Measurements from ENCODE around the gene FRMD4A.
"Not testable (repeated sequence)": the region's sequence is repeated elsewhere in the genome, so short reads cannot be mapped to it uniquely, and the experiment has no call there.

Gene FRMD4A

DNA sequence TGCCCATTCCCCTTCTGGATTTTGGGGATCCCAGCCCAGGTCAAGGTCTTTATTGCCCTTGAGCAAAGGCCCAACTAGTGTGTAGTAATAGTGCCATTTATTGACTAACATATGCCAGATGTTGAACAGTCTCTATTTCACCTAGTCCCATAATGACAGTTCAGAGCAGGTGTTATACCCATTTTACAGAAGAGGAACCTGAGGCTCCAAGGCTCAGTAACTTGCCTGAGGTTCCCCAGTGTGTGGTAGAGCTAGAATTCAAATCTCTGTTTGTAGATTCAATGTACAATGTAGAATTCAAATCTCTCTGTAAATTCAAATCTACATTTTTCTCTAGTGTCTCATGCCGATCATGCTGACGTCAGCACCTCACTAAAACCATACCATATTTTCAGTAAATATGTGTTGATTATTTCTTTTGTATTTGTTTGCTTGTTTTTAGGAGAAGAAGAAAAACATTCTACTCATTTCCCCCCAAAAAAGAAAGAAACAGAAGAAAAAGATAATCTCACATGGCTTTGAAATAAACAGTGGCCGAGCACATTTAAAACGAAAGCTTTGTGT, 414.3 kb downstream of the FRMD4A start:
- Mint-ChIP-seq H3K4me3 (no peak overlapping the region), H3K4me1 (ENCODE audit: low read depth) (no peaks in the 10 kb centered on the region), H3K27me3 (ENCODE audit: low read depth) (no peaks in the 10 kb centered on the region), H3K27ac (no peak overlapping the region), H3K36me3 (ENCODE audit: low read depth) (no peaks in the 10 kb centered on the region), H3K9me3 (no peaks in the 10 kb centered on the region)

DNA sequence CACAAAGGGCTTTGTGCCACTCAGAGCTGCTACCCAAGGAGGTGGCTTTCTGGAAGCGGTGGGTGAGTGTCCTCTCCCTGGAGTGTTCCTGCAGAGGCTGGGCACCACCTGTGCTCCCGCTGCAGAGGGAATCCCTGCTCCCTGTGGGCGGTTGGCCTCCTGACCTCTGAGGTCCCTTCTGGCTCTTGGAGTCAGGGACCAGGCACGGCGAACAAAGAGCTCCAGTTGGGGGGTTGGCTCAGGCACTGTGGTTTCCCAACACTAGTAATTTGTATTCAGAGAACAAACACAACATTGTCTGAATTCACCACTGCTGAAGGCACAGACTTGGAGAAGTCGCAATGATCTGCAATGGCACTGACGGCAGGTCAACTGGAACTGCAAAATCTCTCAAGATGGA, 415.0 kb downstream of the FRMD4A start:
- Mint-ChIP-seq H3K4me1 (ENCODE audit: low read depth) (no peaks in the 10 kb centered on the region), H3K27me3 (ENCODE audit: low read depth) (peaks cover 4% of the 10 kb centered on the region), H3K27ac (no peak overlapping the region), H3K9me3 (no peaks in the 10 kb centered on the region), H3K4me3 (no peak overlapping the region), H3K36me3 (ENCODE audit: low read depth) (no peaks in the 10 kb centered on the region)

DNA sequence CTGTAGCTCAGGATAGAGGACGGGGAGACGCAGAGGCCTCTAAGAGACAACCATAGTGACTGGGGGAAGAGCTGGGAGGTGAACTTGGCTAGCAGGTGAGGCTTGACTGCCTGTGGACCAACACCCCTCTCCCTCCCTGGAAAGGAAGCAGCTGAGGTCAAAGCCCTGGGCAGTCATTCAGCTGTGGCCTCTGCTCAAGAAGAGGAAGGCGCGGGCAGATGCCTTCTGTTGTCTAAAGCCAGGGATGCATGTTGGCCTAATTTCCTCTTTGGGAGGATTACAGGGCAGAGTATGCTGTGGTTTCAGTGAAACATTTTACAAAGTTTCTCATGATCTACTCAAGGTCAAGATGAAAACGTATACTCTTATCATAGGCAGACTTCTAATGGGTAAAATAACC, 416.8 kb downstream of the FRMD4A start:
- no peaks in the 10 kb centered on the region for H3K36me3 Mint-ChIP-seq (ENCODE audit: low read depth)
- no peaks in the 10 kb centered on the region for H3K9me3 Mint-ChIP-seq
- no peaks in the 10 kb centered on the region for H3K4me1 Mint-ChIP-seq (ENCODE audit: low read depth)
- H3K27ac Mint-ChIP-seq: no peak overlapping the region
- peaks cover 4% of the 10 kb centered on the region for H3K27me3 Mint-ChIP-seq (ENCODE audit: low read depth)
- H3K4me3 Mint-ChIP-seq: no peak overlapping the region

DNA sequence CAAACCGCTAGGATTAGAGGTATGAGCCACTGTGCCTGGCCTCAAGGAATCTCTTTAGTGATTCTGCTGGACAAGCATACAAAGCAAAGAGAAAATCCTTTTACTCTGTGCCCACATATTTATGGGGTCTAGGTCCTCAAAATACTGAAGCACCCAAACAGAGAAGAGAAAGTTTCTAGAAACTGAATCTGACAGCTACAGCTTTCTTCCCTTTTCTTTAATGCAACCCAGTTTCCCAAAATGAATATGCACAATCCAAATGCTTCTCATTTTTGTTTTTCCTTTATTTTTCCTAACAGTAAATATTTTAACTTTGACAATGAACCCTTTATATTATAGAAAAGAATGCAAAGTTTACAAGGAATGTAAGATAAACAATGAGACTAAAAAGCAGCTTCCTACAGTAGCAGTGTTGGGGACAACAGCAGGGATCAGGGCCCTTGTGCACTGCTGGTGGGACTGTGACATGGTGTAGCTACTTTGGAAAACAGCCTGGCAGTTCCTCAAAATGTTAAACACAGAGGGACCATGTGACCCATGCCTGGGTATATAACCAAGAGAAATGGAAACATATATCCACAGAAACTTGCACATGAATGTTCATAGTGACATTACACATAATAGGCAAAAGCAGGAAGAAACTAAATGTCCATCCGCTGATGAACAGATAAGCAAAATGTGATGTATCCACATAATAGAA, 418.8 kb downstream of the FRMD4A start:
- no peaks in the 10 kb centered on the region for H3K36me3 Mint-ChIP-seq (ENCODE audit: low read depth)

DNA sequence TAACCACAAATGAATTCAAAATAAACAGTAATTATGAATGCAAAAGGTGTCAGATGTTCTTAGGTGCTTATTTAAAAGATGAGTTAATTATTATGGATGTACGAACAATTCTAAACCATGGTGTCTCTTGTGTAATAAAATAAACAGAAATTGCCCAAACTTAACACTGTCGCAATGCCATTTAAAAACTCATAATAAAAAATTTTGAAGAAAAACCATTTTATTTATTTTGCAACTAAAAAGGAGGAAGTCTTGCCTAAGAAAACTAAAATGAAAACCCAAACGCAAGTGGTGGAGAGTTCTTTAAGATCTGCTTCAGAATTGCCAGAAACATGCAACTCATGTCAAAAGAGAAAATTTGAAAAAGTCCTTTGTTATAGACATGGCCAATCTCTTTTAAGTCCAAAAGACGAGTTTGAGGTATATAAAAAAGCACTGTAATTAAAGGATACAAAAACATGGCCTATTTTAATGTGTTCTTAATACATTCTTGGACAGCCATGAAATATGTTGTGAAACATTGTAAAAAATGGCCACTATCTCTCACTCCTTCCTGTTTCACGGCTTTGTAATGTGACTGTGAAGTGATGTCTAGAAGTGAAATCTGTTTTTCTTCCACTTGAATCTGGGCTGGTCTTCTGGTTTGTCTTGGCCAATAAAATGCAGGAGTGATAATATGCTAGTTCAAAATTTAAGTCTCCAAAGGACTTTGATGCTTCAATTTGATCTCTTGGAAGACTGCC, 421.0 kb downstream of the FRMD4A start:
- Mint-ChIP-seq H3K36me3 (ENCODE audit: low read depth) (no peaks in the 10 kb centered on the region), H3K9me3 (no peaks in the 10 kb centered on the region), H3K27me3 (ENCODE audit: low read depth) (peaks cover 4% of the 10 kb centered on the region), H3K4me3 (no peak overlapping the region), H3K27ac (no peak overlapping the region), H3K4me1 (ENCODE audit: low read depth) (peaks cover 1% of the 10 kb centered on the region)

More for the DNA sequence above, 418.8 kb downstream of the FRMD4A start:
- Mint-ChIP-seq H3K4me3 (no peak overlapping the region), H3K4me1 (ENCODE audit: low read depth) (no peaks in the 10 kb centered on the region), H3K9me3 (no peaks in the 10 kb centered on the region), H3K27me3 (ENCODE audit: low read depth) (peaks cover 4% of the 10 kb centered on the region), H3K27ac (no peak overlapping the region)

DNA sequence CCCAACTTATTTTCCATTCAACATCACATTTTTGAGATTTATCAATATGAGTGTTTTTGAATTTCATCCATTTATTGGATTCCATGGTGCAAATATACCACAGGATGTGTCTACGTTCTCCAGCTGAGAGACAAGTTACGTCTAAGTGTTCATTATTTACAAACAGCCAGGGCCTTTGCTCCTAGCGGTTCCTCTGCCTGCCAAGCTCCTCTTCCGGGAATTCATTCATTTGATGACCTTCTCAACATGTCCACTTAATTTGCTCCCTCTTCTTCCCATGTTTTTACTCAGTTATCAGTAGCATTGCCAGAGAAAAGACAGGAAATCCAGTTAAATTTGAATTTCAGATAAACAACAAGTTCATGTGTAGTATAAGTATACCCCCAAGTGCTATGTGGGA, 422.2 kb downstream of the FRMD4A start:
- H3K27ac Mint-ChIP-seq: no peak overlapping the region
- no peaks in the 10 kb centered on the region for H3K36me3 Mint-ChIP-seq (ENCODE audit: low read depth)
- no peak overlapping the region for H3K4me3 Mint-ChIP-seq
- no peaks in the 10 kb centered on the region for H3K9me3 Mint-ChIP-seq
- H3K4me1 Mint-ChIP-seq (ENCODE audit: low read depth): peaks cover 1% of the 10 kb centered on the region
- H3K27me3 Mint-ChIP-seq (ENCODE audit: low read depth): peaks cover 4% of the 10 kb centered on the region

DNA sequence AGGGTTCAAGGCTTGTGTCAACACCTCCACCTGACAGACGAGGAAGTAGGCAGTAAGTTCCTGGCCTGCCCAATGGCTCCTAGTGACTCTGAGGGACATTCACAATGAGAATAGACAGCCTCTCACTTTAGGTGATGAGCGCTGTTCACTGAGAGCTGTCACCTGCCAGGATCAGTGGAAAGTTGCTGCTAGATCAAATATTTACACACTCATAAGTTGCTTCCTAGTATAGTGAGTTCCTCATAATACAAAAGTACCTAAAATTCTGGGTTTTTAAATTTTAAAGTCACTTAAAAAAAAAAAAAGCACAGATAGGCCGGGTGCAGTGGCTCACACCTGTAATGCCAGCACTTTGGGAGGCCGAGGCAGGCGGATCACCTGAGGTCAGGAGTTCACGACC, 423.2 kb downstream of the FRMD4A start:
- Mint-ChIP-seq H3K9me3 (no peaks in the 10 kb centered on the region), H3K27ac (no peak overlapping the region), H3K4me3 (no peak overlapping the region), H3K27me3 (ENCODE audit: low read depth) (peaks cover 4% of the 10 kb centered on the region), H3K4me1 (ENCODE audit: low read depth) (peaks cover 1% of the 10 kb centered on the region), H3K36me3 (ENCODE audit: low read depth) (no peaks in the 10 kb centered on the region)

DNA sequence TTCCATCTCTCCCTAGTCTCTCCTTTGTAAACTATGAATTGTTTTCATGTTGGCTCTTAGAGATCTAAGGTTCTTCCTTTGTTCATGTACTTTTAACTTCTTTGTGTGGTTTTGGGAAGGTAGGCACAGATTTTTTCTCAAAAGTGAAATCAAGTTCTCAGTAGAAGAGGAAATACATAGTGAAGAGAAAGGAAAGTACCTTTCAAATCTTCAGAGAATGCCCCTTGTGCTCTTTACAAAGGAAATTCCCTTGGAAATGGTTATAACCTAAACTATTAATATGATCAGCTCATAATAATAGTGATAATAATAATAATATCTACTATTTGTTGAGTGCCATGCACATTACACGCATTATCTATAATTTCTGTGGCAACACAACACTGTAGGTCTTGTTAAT, 425.4 kb downstream of the FRMD4A start:
- Mint-ChIP-seq H3K36me3 (ENCODE audit: low read depth) (no peaks in the 10 kb centered on the region), H3K9me3 (no peaks in the 10 kb centered on the region), H3K4me1 (ENCODE audit: low read depth) (peaks cover 1% of the 10 kb centered on the region), H3K27me3 (ENCODE audit: low read depth) (no peaks in the 10 kb centered on the region), H3K4me3 (no peak overlapping the region), H3K27ac (no peak overlapping the region)

DNA sequence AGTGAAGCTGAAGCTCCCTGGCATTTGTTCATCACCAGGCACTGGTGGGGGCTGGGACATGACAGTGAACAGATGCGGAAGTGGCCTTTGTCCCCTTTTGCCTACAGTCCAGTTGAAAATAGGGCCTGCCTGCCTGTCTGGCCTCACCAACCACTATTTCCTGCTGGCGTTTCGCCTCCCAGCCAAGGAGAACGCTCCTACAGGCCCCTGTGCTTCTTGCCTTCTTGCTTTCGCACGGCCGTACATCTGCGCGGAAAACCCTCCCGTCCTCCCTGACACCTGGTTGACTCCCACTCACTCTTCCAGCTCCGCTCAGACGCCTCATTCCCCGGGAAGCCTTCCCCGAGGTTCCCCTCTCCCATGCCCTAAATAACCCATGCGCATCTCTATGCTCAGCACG, 426.7 kb downstream of the FRMD4A start:
- Mint-ChIP-seq H3K27me3 (ENCODE audit: low read depth) (no peaks in the 10 kb centered on the region), H3K27ac (no peak overlapping the region), H3K4me1 (ENCODE audit: low read depth) (peaks cover 1% of the 10 kb centered on the region), H3K9me3 (no peaks in the 10 kb centered on the region), H3K4me3 (no peak overlapping the region), H3K36me3 (ENCODE audit: low read depth) (no peaks in the 10 kb centered on the region)

DNA sequence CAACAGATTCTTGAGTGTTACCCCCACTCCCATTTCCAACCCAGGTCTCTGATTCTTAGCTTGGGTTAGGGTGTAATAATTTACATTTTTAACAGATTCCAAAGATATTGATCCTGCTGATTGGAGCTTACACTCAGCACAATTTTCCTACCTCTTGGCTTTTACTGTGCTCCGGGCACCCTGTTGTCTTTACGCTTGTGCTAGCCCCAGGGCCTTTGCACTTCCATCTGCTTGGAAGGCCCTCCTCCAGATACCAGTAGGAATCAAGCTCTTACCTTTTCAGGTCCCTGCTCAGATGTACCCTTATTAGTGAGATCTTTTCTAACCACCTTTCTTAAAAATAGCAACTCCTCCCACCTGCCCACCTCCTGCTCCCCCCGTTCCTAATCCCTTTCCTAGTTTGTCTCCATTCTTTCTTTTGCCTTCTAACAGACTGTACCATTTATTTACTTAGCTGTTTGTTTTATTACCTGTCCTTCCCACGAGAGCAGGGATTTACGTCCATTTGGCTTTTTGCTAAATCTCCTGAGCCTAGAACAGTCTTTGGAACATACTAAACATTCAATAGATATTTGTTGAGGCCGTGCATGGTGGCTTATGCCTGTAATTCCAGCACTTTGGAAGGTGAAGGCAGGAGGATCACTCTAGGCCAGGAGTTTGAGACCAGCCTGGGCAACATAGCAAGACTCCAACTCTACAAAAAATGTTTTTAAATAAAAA, 427.7 kb downstream of the FRMD4A start:
- no peaks in the 10 kb centered on the region for H3K9me3 Mint-ChIP-seq
- no peak overlapping the region for H3K27ac Mint-ChIP-seq
- peaks cover 1% of the 10 kb centered on the region for H3K4me1 Mint-ChIP-seq (ENCODE audit: low read depth)
- H3K4me3 Mint-ChIP-seq: no peak overlapping the region
- H3K27me3 Mint-ChIP-seq (ENCODE audit: low read depth): no peaks in the 10 kb centered on the region
- H3K36me3 Mint-ChIP-seq (ENCODE audit: low read depth): no peaks in the 10 kb centered on the region

DNA sequence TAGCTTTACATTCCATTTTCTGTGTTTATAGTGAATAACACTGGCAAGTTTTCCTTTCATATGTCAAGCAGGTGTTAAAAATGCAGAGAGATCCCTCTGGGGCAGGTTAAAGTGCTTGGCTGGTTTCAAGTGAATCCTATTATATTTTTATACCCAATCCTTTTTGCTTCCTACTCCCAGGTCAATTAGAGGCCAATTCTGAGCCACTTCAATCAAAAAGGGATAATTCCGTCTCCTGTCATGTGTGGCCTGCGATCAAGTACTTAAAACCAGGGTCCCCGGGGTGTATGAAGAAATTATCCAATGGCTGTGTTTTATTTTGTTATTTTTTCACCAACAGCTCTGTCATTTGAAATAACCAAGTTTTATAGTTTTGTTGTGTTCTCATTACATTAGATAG, 430.8 kb downstream of the FRMD4A start:
- no peaks in the 10 kb centered on the region for H3K9me3 Mint-ChIP-seq
- no peak overlapping the region for H3K27ac Mint-ChIP-seq
- H3K4me3 Mint-ChIP-seq: no peak overlapping the region
- H3K27me3 Mint-ChIP-seq (ENCODE audit: low read depth): no peaks in the 10 kb centered on the region
- H3K4me1 Mint-ChIP-seq (ENCODE audit: low read depth): no peaks in the 10 kb centered on the region
- H3K36me3 Mint-ChIP-seq (ENCODE audit: low read depth): no peaks in the 10 kb centered on the region

DNA sequence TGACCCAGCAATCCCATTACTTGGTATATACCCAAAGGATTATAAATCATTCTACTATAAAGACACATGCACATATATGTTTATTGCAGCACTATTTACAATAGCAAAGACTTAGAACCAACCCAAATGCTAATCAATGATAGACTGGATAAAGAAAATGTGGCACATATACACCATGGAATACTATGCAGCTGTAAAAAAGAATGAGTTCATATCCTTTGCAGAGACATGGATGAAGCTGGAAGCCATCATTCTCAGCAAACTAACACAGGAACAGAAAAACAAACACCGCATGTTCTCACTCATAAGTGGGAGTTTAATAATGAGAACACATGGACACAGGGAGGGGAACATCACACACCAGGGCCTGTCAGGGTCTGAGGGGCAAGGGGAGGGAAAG, 434.6 kb downstream of the FRMD4A start:
- not testable (repeated sequence) for H3K27ac Mint-ChIP-seq; H3K4me1 Mint-ChIP-seq (ENCODE audit: low read depth); H3K9me3 Mint-ChIP-seq; H3K36me3 Mint-ChIP-seq (ENCODE audit: low read depth); H3K4me3 Mint-ChIP-seq
- H3K27me3 Mint-ChIP-seq (ENCODE audit: low read depth): peaks cover 32% of the 10 kb centered on the region

DNA sequence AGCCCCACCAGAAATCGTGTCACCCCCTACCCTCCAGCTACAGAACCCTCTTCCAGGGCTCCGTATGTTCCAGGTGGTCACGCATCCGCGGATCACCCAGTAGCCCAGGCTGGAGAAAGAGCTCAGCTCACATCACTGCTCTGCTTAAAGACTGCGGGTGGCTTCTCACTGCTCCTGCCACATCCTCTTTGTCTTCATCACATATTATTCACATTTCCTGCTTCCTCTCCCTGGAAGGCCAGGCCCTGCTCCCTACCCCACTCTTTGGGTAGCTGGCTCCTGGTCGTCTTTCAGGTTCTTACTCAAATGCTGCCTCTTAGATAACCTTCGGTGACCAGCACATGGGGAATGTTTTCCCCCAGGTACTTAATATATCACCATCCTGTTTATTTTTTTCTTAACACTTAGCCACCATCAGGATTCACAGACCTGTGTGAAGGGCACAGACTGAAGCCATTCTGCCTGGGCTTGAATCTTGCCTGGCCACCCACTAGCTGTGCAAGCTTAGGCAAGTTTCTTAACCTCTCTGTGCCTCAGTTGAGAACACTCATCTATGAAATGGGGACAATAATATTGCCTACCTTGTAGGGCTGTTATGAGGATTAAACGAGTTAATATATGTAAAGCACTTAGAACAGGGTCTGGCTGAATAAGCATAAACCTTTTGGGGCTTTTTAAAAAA, 436.2 kb downstream of the FRMD4A start:
- Mint-ChIP-seq H3K9me3 (no peaks in the 10 kb centered on the region), H3K27me3 (ENCODE audit: low read depth) (peaks cover 48% of the 10 kb centered on the region), H3K4me1 (ENCODE audit: low read depth) (peaks cover 2% of the 10 kb centered on the region), H3K36me3 (ENCODE audit: low read depth) (no peaks in the 10 kb centered on the region), H3K4me3 (no peak overlapping the region), H3K27ac (no peak overlapping the region)

DNA sequence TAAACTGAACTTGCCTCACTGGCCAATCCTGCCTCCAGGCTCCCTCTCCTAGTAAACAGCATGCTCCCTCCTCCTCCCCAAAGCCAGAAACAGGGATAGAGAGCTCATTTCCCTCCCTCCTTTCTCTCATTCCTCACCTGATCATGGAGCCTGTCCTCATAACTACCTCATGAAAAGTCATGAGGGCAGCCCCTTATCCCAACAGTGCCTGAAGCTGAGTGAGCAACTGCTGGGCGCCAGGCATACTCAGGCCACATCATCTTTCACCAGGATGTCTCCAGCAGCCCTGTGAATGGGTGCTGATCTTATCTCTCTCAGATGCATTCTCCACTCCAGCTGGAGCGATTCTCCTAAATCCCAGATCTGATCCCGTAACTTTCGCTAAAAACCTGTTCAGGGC, 436.8 kb downstream of the FRMD4A start:
- H3K36me3 Mint-ChIP-seq (ENCODE audit: low read depth): no peaks in the 10 kb centered on the region
- H3K4me1 Mint-ChIP-seq (ENCODE audit: low read depth): peaks cover 2% of the 10 kb centered on the region
- peaks cover 55% of the 10 kb centered on the region for H3K27me3 Mint-ChIP-seq (ENCODE audit: low read depth)
- no peak overlapping the region for H3K4me3 Mint-ChIP-seq
- no peaks in the 10 kb centered on the region for H3K9me3 Mint-ChIP-seq
- no peak overlapping the region for H3K27ac Mint-ChIP-seq

All from T-helper 1 cell treated with Interleukin-12 subunit alpha and Interleukin-12 subunit beta and Interleukin-4 antibody, amounts not matched to agents 30 μg/mL and 1 μg/mL, for 36 hours (primary cell).